UCSD-AML1 (cell line): Measurements from ENCODE around the gene MAP3K13.
"Not testable (repeated sequence)": the region's sequence is repeated elsewhere in the genome, so short reads cannot be mapped to it uniquely, and the experiment has no call there.

Experiments used
- DNase-seq: peaks from one replicate; lab custom pipeline; 2025; ENCODE audit not compliant: unreplicated experiment; lab: John Stamatoyannopoulos, UW

MAP3K13 gene

DNA sequence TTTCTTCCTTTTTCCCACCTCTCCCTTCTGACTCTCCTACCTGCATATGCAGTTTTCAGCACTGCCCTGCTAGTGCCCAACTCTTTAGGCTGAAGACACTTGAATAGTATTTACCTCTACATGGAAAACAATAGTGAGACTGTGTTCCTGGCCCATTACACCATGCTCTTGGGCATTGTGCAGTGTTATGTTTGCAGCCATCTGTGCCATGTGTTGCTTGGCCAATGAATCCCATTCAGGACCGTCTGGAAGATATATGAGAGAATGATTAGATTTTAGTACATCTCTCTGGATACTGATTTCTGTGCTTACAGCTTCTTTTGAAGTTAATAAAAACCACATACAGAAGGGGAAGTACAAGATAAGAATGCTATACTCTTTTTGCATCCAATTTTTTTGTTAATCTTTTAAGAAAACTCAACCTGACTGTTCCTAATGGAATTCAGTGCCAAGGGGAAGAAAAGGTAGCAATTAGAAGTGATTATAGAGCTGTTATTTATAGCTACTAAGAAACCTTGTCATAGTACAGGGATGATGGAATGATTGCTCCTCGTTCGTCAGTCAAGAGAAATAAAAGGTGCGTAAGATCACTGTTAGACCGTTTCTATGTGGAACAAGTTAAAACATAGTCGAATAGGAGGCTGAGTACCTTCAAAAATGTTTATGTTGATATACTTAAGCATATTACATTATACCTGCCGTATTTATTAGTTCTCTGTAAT lies 77.0 kb downstream of the MAP3K13 start:
- DNase-seq, result no peak

DNA sequence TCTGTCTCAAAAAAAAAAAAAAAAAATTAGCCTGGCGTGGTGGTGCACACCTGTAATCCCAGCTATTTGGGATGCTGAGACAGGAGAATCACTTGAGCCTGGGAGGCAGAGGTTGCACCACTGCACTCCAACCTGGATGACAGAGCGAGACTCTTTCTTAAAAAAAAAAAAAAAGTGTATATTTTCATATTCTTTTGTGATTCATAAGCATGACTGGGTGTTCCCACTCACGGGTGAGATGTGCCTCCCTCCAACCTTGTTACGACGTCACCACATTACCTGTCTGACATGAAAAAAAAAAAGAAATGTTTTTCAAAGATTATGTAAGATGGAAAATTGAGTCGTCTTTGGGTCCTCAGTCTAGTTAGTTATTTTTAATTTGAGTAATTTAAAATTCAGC lies 79.1 kb downstream of the MAP3K13 start:
- DNase-seq, result no peak

GRCh38 chr3:185444329-185444728 lies 81.4 kb downstream of the MAP3K13 start:
- no peak for DNase-seq

- DNase-seq, result no peak
Observed at GRCh38 chr3:185448107-185448506, 85.2 kb downstream of the MAP3K13 start.

- DNase-seq, result not testable (repeated sequence)
Observed at GRCh38 chr3:185451432-185451831, 88.5 kb downstream of the MAP3K13 start.

GRCh38 chr3:185457376-185457775 lies 94.4 kb downstream of the MAP3K13 start:
- no peak for DNase-seq

DNA sequence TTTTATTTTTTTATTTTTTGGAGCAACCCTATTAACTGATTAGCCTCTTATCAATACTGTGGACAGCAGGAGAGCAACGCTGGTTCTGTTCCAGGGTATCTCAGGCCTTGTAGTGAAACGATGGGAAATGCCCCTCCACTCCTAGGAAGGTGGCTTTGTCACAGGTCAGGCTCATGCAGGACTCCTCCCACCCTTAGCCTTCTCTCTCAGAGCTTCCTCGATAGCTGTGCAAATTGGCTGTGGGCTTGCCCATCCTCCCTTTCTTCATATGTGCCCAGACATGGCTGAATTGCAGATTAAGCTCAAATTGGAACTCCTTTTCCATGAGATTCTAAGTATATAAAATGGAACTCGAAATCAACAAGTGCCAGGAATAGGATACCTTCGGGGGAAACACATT lies 97.4 kb downstream of the MAP3K13 start:
- no peak for DNase-seq

DNA sequence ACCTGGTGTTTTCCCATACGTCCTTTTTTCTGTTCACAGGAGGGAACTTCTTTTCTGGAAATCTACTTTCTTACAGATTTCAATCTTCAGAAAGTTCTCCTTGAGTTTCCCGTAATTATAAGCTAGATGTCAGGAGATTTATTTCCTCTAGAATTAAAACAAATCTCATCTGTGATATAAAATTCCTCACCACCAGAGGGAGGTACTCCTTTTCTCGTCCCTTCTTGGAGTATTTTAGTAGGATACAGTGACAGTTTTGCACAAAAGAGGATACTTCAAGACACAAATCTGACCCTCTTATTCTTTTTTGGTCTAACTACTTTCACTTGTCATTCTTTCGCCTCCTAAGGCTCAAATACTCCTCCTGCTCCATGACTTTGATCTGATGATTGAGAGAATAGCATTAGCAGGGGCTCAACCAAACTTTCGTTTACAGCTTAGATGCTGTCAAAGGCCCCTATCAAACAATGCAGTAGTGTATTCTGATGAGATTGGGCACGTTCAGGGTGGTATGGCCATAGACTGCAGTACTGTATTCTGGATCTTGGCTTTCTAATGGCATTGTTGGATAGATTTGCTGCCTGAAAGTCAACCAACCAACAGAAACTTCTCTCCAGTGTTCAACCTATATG lies 97.9 kb downstream of the MAP3K13 start:
- no peak for DNase-seq

DNA sequence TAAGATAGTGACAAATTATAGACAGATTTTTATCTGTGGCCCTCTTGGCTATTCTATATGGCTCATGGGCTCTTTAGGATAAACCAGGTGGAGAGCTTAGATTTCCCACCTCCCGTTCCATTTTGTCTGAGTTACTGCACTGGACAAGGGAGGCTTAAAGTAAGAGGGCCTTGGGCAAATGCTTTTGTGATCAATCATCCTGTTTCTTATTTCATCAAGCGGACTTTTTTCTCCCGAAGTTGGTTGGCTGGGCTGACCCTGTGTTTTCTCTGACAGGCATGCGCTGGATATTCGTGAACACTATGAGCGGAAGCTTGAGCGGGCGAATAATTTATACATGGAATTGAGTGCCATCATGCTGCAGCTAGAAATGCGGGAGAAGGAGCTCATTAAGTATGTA lies 102.5 kb downstream of the MAP3K13 start:
- DNase-seq, result no peak

- DNase-seq, result not testable (repeated sequence)
Observed at GRCh38 chr3:185466123-185466522, 103.2 kb downstream of the MAP3K13 start.

DNA sequence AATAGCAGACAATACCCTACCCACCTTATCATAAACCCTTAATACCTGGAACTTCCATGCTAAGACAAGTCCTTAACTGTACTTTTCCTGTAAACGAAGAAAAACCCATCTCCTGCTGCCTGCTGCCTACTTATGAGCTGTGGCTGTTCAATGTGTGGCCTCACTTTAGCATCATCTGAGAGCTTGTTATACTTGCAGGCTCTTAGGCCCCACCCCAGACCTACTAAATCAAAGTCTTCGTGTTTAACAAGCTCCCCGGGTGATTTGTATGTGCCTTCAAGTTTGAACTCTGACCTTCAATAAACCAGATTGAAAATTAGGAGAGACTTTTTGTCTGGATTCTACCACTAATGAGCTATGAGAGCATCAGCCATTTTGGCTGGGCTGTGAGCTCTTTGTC lies 106.6 kb downstream of the MAP3K13 start:
- no peak for DNase-seq

GRCh38 chr3:185470323-185470722 lies 107.4 kb downstream of the MAP3K13 start:
- DNase-seq, result no peak

- no peak for DNase-seq
Observed at GRCh38 chr3:185473290-185473815, 110.4 kb downstream of the MAP3K13 start.

DNA sequence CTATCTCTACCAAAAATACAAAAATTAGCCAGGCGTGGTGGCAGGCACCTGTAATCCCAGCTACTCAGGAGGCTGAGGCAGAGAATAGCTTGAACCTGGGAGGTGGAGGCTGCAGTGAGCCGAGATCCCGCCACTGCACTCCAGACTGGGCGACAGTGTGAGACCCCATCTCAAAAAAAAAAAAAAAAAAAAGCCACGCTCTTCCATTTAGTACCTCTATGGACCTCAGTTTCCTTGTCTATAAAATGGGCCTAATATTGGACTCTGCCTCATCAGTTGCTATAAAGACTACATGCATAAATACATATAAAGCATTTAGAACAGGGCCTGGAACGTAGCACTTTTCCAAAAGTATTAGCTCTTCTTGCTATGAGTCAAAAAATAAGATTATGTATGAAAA lies 112.0 kb downstream of the MAP3K13 start:
- not testable (repeated sequence) for DNase-seq

DNA sequence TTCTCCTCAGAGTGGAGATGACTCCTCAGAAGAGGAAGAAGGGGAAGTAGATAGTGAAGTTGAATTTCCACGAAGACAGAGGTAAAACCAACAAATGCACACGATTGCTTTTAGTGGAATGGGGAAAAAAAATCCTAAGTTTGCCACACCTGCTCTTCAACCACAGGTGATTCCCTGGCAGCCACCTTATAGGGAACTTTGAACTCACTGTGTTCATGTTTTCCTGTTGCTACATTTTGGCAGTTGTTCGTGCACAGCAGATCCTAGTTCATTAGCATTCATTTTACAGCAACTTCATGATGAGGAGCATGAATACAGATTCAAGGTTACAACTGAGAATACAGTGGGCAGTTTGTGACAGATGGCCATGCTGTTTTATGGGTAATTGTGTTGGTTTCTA lies 114.4 kb downstream of the MAP3K13 start:
- DNase-seq, result no peak

DNA sequence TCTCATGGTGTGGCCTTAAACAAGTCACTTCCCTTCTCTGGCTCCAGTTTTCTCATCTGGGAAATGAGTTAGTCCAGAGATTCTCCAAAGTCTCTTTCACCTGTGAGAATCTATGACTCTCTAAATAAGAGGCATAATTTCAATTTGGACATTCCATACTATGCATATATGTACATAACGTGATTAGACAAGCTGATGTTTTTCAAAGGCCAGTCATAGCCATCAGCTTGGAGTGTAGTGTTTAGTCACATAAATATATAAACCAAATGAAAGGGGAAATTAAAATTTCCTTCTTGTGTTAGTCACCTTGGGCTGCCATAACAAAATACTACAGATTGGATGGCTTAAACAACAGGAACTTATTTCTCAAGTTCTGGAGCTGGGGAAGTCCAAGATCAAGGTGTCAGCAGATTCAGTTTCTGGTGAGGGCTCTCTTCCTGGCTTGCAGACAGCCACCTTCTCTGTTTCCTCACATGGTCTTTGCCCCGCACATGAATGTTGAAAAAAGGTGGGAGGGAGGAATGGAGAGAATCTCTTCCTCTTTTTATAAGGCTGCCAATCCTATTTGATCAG lies 116.5 kb downstream of the MAP3K13 start:
- DNase-seq, result no peak

GRCh38 chr3:185484296-185484695 lies 121.4 kb downstream of the MAP3K13 start:
- DNase-seq, result no peak

- no peak for DNase-seq
Observed at GRCh38 chr3:185486394-185486793, 123.5 kb downstream of the MAP3K13 start.

DNA sequence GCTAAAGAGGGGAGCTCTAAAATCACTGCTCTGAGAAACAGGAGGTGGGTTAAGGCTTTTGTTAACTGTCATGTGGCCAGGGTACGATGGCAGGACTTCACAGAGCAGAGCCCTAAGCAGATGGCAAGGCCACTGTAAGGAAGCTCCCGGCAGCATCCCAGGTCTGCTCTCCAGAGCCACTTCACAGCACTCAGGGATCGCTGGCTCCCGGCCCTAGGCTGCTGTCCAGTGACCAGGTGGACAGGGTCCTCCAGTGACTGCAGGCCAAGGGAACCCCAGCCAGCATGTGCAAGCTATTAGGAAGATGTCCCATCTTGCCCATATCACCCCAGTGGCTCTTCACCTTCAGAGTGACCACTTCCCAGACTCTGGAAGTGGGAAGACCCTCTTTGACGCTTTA lies 125.5 kb downstream of the MAP3K13 start:
- DNase-seq, result no peak

GRCh38 chr3:185489462-185489861 lies 126.5 kb downstream of the MAP3K13 start:
- DNase-seq, result no peak

DNA sequence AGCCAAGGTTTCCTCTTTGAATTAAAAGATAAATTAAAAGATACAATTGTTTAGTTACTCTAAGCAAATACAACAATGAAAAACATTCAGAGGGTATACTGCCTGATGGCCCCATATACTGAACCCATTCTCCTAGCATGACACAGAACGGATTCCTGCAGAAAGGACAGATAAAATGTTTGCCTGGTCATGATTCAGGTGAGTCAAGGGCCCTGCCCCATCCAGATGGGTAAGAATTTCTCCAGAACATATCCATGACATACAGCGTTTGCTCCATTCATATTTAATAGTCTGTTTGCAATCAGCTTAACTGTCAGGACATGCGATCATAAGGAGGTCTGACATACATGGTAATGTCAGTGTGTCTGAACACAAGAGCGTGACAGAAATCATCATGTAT lies 127.3 kb downstream of the MAP3K13 start:
- DNase-seq, result no peak
